Measurements from ENCODE around the gene POLQ. TPM values are rescaled to one million over a fixed set of nuclear protein-coding genes. Genes with fewer than 3 reads are reported as not detected.

POLQ gene
- total and polyA plus RNA-seq, 2 of the 4 experiments (the other 2 are of a cell fraction) = 1.8 to 5.0 TPM

DNA sequence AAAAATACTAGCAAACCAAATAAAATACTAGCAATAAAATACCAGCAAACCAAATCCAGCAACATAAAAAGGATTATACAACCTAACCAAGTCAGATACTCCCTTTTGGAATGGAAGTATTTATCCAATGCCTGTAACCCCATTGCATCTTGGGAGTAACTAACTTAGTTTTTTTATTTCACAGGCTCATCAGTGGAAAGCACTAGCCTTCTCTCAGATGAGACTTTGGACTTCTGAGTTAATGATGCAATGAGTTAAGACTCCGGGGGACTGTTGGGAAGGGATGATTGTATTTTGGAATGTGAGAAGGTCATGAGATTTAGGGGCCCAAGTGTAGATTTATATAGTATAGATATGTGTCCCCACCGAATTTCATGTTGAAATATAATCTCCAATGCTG is 41.2 kb downstream of the POLQ start:
- H3K4me3 ChIP-seq (ENCODE audit: insufficient read depth, low read depth, low read length) = no peak overlapping the region
- no peak overlapping the region for H2AK9ac ChIP-seq (replicated peaks; ENCODE audit: low read depth, low read length, poor library complexity)
- H3K23ac ChIP-seq (ENCODE audit: low read depth, low read length) = no peak overlapping the region
- no peak overlapping the region for H4K5ac ChIP-seq (ENCODE audit: low read depth, low read length)
- no peak overlapping the region for H3K4ac ChIP-seq (ENCODE audit: low read depth, low read length)
- H3K18ac ChIP-seq (ENCODE audit: low read depth, low read length) = no peak overlapping the region
- H2AK5ac ChIP-seq (ENCODE audit: low read depth, low read length) = no peak overlapping the region
- no peaks in the 10 kb centered on the region for H3K27me3 ChIP-seq (ENCODE audit: control insufficient read depth, insufficient read depth, low read length)
- H2AFZ ChIP-seq (replicated peaks; ENCODE audit: low read length, poor library complexity) = no peak overlapping the region
- DNase-seq = no peak
- ChIA-PET POLR2A (ENCODE audit: unreplicated experiment) (no interaction called here), CTCF (no interaction called here)
- no peaks in the 10 kb centered on the region for H3K4me1 ChIP-seq (ENCODE audit: control insufficient read depth, insufficient read depth, low read length)
- no peaks in the 10 kb centered on the region for H3K9me3 ChIP-seq (ENCODE audit: control insufficient read depth, insufficient read depth, low read length)
- no TSS peak for BruUV-seq (replicated peaks)
- H3K4me2 ChIP-seq (ENCODE audit: low read depth, low read length) = no peak overlapping the region
- H3K36me3 ChIP-seq (ENCODE audit: control insufficient read depth, insufficient read depth, low read length) = no peaks in the 10 kb centered on the region
- no peak overlapping the region for H3K9ac ChIP-seq (ENCODE audit: low read depth, low read length)
- no peak overlapping the region for H3K14ac ChIP-seq (replicated peaks; ENCODE audit: low read depth, low read length)
- no CpG with 5 or more reads among the region's 2 CpGs for WGBS, 2 experiments (ENCODE audit: extremely low coverage in 2 of 2, insufficient read length in 1 of 2)
- intact Hi-C loops (cut with micrococcal nuclease) = no loop called here
- no peak overlapping the region for H3K27ac ChIP-seq (ENCODE audit: insufficient read depth, low read length)
- H2BK20ac ChIP-seq (ENCODE audit: low read depth, low read length) = no peak overlapping the region
- no peaks in the 10 kb centered on the region for H3K79me1 ChIP-seq (ENCODE audit: low read depth in 1 of 2, low read length in 2 of 2)
- dilution Hi-C loops (cut with HindIII; ENCODE audit: low sequenced_read_pairs, unreplicated experiment) = no loop called here
- H2BK5ac ChIP-seq (ENCODE audit: low read depth, low read length, poor library complexity, severe bottlenecking) = no peak overlapping the region
- H2BK15ac ChIP-seq (ENCODE audit: low read depth, low read length) = no peak overlapping the region
- H4K91ac ChIP-seq (ENCODE audit: insufficient read depth, low read depth, low read length) = no peak overlapping the region
- no peak overlapping the region for H2BK120ac ChIP-seq (ENCODE audit: low read depth, low read length)
- no peak for ATAC-seq (ENCODE audit: low read depth)
- no peak overlapping the region for H3K56ac ChIP-seq (ENCODE audit: extremely low read depth, insufficient read depth, low read length)
- in situ Hi-C loops (cut with MboI; ENCODE audit: low sequenced_read_pairs) = loop anchor here (25.0 kb wide), 1 partner anchor 92 kb away; no protein-coding TSS in a partner anchor
- no peaks in the 10 kb centered on the region for H3K9me1 ChIP-seq (ENCODE audit: insufficient read depth, low read length)
- no peak overlapping the region for H4K8ac ChIP-seq (ENCODE audit: low read depth in 2 of 2, low read length in 2 of 2)
- H4K20me1 ChIP-seq (ENCODE audit: insufficient read depth, low read length) = no peaks in the 10 kb centered on the region
- TF ChIP-seq MAFK (IDR thresholded peaks at IDR 0.05; ENCODE audit: low read depth, low read length) = no peak
- TF ChIP-seq RCOR1 (IDR thresholded peaks at IDR 0.05; ENCODE audit: insufficient replicate concordance, low read length) = no peak
- no peak for TF ChIP-seq RAD21 (IDR thresholded peaks at IDR 0.05; ENCODE audit: low read length)
- TF ChIP-seq POLR2A (IDR thresholded peaks at IDR 0.05; ENCODE audit: low read depth, low read length) = no peak
- TF ChIP-seq, protein P1, sequence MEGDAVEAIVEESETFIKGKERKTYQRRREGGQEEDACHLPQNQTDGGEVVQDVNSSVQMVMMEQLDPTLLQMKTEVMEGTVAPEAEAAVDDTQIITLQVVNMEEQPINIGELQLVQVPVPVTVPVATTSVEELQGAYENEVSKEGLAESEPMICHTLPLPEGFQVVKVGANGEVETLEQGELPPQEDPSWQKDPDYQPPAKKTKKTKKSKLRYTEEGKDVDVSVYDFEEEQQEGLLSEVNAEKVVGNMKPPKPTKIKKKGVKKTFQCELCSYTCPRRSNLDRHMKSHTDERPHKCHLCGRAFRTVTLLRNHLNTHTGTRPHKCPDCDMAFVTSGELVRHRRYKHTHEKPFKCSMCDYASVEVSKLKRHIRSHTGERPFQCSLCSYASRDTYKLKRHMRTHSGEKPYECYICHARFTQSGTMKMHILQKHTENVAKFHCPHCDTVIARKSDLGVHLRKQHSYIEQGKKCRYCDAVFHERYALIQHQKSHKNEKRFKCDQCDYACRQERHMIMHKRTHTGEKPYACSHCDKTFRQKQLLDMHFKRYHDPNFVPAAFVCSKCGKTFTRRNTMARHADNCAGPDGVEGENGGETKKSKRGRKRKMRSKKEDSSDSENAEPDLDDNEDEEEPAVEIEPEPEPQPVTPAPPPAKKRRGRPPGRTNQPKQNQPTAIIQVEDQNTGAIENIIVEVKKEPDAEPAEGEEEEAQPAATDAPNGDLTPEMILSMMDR (conservative IDR thresholded peaks at IDR 0.05; ENCODE audit: low read depth, low read length) = no peak
- TF ChIP-seq FOS (IDR thresholded peaks at IDR 0.05; ENCODE audit: low read depth, low read length) = no peak

Data from IMR-90 (cell line).